NCI-H1092 (cell line): ENCODE data around the gene CEMIP.
A peak's percentile ranks its signal among the peaks of the same experiment; 100 is the strongest.
"Not testable (repeated sequence)": the region's sequence is repeated elsewhere in the genome, so short reads cannot be mapped to it uniquely, and the experiment has no call there.

ENCODE experiments used
- DNase-seq: peaks from one replicate; lab custom pipeline; 2025; lab: John Stamatoyannopoulos, UW

The CEMIP gene

GRCh38 chr15:80761754-80762153 is 17.4 kb upstream of the CEMIP start:
- DNase-seq, result no peak

GRCh38 chr15:80763235-80763634 is 15.9 kb upstream of the CEMIP start:
- not testable (repeated sequence) for DNase-seq

GRCh38 chr15:80764535-80764934 is 14.6 kb upstream of the CEMIP start:
- no peak for DNase-seq

DNA sequence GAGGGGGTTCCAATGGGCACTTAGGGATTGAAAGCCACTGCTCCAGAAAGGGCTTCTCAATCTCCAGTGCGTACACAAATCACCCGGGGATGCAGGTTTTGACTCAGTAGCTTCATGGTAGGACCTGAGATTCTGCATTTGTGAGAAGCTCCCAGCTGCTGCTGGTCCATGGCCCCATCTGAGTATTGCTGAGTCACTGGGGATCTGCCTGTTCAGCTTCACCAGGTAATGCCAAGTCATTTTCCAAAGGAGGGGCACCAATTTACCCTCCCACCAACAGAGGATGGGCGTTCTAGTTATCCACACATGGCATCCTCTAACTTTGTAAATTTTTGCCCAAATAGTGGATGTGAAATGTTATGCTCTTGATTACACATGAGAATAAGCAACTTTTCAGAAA is 12.9 kb upstream of the CEMIP start:
- no peak for DNase-seq

- DNase-seq, result no peak
These were observed 11.0 kb upstream of the CEMIP start for GRCh38 chr15:80768158-80768557.

GRCh38 chr15:80769153-80769828 is 9.9 kb upstream of the CEMIP start:
- DNase-seq, result no peak

- DNase-seq, result no peak
These were observed 9.1 kb upstream of the CEMIP start for GRCh38 chr15:80769829-80770705.

GRCh38 chr15:80773122-80773551 is 6.0 kb upstream of the CEMIP start:
- DNase-seq, result no peak

GRCh38 chr15:80773792-80774352 is 5.3 kb upstream of the CEMIP start:
- no peak for DNase-seq

DNA sequence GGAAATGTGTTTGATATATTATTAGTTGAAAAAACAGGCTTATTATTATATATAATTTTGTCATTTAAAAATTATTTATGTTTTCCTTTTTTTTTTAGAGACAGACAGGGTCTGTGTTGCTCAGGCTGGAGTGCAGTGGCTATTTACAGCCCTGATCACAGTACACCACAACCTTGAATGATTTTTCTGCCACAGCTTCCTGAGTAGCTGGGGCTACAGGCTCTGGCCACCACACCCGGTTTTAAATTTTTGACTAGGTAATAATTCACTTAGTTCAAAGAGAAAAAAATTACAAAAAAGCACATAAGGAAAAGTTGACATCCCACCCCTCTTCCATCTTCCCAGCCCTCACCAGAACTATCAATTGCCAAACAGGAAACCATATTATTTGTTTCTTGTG is 4.7 kb upstream of the CEMIP start:
- no peak for DNase-seq

DNA sequence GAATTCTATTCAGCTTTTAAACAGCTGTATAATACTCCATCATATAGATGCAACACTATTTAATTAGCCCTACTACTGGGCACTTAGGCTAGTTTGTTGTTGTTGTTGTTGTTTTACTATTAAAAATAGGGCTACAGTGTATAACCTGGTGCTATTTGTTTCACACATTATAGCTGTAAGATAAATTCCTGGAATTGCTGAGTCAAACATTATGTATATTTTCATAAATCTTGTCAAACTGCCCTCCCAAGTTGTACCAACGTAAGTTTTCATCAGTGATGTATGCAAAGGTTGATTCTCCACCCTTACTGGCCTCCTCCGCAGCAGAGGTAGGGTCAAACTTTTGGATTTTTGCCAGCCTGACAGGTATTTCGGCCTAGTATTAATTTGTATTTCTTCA is 3.8 kb upstream of the CEMIP start:
- DNase-seq, result no peak

DNA sequence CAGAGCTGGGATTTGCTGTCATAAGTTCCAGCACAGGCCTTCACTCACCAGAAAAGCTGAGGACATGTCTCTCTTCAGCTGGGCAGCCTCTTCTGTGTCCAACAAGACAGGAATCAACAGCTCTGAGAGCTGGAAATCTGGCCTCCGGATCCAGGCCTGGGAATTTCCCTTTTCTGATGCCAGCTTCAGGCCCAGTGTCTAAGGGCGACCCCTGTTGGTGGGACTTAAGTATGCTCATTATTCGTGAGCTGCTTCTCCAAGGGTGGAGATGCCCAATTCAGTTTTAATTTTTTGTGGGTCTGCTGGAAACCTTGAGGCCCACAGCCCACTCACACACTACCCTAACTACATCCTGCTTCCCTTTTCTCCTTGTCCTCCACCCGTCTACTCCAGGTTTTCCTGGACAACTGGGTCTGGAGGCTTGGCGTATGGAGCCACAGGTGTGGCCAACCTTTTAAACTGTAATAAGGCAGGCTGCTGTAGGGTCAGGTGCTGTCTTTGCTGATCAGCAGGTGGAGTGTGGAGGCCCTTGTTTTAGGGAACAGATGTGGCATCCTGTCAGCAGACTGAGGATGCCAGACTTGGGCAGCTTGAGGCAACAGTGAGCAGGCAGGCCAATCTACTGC is 2.6 kb upstream of the CEMIP start:
- DNase-seq, result peak; percentile 21

DNA sequence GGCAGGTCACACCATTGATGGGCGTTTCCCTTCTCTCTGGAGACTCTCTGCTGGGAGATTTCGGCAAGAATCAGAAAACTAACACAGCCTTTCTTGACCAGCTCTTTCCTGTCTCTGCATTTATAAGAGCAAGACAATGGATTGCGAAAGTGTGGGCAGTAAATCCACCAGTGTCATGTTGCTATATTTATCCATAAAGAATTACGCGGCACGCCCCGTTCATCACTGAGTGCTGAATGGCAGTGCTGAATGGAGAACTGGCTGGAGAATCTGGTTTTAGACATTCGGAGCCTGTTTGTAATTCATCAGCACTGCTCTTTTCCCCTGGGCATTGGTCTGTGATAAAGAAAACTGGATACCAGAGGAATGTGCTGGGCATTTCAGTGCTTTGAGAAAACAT is 2.0 kb upstream of the CEMIP start:
- no peak for DNase-seq

DNA sequence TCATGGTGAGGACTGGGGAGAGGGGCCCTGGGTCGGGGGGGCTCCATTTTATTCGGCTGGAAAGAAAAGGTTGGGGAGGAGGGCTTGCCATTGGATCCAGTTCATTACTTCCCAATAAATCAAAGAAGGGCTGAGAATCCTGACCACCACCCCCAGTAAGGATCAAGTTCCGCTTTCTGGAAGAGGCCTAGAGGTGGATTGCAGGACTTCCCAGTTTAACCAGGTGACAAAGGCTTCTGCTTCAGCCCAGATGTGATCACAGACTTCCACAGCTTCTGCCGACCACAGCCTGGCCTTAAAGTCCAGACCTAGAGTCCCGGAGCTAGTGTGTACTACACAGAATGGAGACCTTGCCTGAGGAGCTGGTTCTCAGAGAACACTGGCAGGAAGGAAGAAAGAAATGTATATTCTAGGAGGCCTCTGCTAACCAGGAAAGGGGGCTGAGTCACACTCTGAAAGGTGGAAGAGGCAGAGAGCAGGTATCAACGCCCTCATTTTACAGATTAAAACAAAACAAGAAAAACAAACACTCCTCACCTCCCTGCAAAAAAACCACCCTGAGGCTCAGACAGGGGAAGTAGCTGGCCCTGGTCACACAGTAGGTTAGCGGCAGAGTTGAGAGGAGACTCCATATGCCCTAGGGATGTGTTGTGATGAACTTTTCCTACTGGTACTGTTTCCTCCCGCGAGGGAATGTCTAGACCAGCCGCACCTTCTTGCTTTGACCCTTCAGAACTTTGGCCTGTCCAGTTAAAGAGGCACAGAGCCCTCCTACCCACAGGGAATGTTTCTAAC is 1.1 kb upstream of the CEMIP start:
- DNase-seq, result no peak

DNA sequence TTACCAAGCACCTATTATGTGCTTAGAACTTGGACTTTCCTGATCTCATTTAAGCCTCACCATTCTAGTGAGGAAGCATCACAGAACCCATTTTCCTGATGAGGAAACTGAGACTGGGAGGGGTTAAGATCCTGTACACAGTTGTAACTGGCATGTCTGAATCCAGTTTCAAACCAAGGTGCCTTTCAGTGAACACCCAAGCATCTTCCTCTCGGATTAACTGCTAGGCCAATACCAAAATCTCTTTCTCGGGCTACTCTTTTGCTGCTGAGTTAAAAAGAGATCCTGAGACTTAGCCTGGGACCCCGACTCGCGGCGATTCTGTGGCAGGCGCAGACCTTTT is 578 bp upstream of the CEMIP start:
- no peak for DNase-seq

DNA sequence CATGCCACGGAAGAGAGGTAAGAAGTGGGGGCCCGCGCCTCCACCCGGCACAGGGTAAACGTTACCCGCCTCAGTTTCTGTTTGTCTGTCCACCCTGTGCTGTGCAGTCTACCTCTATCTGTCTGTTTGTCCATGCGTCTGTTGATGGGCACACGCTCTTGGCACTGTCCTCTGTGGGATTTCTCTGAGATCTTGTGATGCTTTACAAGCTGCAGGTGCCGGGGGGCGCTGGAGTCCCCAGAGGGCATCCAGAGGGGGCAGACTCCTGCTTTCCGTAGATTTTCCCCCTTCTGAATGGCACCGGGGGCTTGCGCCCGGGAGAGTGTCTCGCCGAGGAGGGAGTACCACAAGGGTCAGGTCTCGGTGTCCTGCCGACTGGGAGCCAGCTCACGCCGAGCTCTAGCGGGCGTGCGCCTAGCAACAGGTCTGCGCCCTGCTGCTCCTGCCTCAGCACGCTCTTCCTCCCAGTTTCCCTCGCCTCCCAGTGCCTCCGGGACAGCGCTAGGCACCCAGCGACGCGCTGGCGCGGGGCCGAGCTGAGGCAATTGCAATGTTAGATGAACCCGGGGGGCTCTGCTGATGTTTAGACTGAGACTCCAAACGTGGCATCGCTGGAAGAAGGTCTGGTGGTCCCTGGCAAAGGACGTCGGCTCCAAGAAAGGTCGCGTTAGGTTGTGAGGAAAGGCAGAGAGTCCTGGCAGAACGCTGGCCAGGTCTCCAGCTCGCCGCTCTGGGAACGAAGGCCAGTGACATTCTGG is 667 bp downstream of the CEMIP start:
- DNase-seq, result no peak

DNA sequence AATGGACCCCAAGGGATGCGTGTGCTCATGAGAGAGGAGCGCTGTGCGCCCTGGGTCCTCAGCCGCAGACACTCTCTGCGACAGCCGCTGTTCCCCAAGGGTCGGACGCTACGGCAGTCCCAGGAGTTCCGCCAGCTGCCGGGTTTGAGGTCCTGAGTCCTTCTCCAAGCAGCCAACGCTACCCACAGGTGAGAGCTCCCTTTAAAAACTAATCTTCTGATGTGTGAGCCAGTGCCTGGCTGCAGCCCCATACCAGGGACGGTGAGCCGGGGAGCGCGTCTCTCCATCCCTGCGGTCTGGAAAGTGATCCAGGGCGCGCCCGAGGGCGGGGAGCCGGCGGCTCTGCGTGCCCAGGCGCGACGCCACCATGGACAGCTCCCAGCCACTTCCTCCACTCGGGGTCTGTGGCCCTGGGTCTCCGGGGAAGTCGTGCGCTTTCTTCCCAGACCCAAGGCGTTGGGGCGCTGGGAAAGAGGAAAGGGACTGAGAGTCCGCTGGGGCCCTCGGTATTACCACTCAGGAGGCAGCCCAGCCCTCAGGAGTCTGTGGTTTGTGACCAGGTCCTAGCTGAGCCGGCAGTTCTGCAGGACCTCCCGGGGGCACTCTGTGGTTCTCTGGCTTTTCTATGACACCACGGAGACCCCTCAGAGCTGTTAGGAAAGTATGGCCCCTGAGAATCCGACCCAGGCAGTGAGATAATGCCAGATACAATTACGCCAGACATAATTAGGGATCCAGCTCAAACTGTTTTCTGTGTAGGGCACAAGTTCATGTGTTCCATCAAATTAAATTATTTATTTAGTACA is 1.4 kb downstream of the CEMIP start:
- no peak for DNase-seq

DNA sequence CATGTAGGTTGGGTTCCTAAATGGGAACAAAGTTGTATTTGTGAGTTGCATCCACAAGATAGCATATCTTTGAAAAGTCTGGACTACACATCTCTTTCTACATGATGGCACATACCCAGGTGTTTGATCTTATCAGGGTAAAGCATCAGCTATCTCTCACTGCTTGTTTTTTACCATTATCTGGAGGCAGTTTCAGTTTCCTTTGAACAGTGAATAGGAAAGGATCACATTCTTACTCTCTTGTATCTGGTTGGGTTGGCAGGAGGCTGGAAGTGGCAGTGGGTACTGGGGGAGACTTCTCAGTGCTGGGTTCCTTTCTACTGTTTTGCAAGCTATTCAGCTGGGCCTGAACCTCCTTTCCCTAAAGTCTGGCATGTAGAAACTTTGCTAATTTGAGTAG is 4.1 kb downstream of the CEMIP start:
- DNase-seq, result no peak

- no peak for DNase-seq
These were observed 6.2 kb downstream of the CEMIP start for GRCh38 chr15:80785335-80785734.

DNA sequence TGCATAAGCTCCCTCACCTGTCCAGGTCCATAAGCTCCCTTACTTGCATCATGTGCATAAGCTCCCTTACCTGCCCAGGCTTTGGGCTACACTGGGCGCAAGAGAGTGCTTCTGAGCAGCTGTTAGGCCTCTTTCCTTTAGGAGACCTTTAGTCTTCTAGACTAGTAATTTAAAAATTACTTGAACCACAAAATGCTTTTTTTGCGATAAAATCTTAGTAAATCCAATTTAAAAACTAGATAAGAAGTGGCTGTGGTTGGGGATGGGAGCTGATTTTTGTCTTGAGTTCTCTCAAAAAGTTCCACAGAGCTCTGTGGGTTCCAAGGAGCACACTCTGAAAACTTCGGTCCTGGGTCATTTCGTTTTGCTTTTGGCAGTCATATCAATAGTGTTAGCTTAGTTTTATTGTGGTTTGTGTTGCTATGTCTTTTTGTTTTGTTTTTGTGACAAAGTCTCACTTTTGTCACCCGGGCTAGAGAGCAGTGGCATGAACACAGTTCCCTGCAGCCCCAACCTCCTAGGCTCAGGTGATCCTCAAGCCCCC is 6.7 kb downstream of the CEMIP start:
- no peak for DNase-seq
